GM21515 (cell line): ENCODE results near the gene BABAM2.

Experiments used
- ATAC-seq: cut with Tn5 transposase; IDR thresholded peaks from one replicate; pipeline ENCODE4 v1.9.1; 2021; ENCODE audit not compliant: unreplicated experiment

Gene BABAM2

GRCh38 chr2:28269019-28269784 is 378.7 kb downstream of the BABAM2 start:
- ATAC-seq: no peak

GRCh38 chr2:28270456-28271152 is 380.1 kb downstream of the BABAM2 start:
- no peak for ATAC-seq

DNA sequence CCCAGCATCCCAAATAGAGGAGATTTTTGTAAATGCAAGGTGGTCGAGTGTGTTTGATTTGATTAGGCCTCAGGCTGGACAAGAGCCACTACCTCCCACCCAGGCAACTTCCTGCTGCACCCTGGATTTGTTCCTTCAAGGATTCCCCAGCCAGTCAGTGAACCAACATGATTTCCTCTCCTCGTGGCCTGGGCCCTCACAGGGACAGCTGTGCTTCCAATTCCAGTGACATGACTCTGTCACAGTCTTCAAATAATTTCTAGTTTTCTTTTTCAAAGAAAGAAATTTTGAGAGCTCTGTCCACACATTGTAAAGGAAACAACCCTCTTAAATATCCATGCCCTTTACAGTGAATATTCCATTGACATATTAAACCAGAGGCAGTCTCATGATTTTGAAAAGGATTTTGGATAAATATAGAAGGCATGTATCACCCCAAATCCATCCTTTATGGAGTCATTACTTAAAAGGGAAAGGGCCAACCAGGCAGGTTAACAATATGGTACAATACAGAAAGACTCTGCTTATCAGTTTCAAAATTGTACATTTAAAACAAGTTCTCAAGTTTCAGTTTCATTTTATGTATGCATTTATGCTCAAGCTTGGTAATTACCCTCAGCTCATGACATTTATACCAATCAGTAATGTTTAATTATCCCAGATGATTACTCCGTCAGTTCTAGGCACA is 380.8 kb downstream of the BABAM2 start:
- no peak for ATAC-seq

DNA sequence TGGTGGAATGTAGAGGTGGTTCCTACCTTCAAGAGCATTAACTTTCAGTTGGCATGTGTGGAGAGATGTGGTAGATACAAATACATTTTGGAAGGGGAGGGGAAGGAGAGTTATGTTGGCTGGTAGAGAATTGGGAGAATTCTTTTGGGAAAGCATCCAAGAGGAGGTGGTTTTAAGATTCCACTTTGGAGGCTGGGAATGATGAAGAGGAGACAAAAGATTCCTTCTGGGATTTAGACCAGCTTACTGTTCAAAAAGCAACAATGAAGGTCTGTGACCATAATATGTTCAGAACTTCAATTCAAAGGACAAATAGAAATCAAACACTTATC is 381.4 kb downstream of the BABAM2 start:
- no peak for ATAC-seq

GRCh38 chr2:28273751-28274150 is 383.2 kb downstream of the BABAM2 start:
- ATAC-seq: no peak

- no peak for ATAC-seq
Measured at GRCh38 chr2:28274911-28275685, 384.6 kb downstream of the BABAM2 start.

- no peak for ATAC-seq
Measured at GRCh38 chr2:28276076-28276618, 385.6 kb downstream of the BABAM2 start.

- no peak for ATAC-seq
Measured at GRCh38 chr2:28276807-28277206, 386.3 kb downstream of the BABAM2 start.

GRCh38 chr2:28277466-28277865 is 386.9 kb downstream of the BABAM2 start:
- ATAC-seq: no peak

- no peak for ATAC-seq
Measured at GRCh38 chr2:28279371-28279770, 388.8 kb downstream of the BABAM2 start.

DNA sequence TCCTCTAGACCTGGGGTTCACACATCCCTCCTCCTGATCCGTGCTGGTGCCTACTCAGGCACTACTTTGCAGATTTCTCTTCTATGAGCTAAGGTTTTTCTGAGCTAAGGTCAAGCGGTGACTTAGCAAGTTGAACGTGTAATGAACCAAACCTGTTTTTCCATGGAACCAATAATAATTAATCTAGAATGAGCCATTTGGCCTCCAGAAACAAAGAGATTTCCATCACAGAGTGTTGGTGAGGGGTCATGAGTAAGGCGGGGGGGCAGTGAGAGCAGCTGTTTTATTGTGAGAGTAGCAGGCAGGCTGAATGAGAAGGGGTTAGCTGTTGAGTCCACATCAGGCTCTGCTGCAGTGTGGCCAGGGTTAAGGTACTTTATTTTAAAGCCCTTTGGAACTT is 390.1 kb downstream of the BABAM2 start:
- no peak for ATAC-seq

DNA sequence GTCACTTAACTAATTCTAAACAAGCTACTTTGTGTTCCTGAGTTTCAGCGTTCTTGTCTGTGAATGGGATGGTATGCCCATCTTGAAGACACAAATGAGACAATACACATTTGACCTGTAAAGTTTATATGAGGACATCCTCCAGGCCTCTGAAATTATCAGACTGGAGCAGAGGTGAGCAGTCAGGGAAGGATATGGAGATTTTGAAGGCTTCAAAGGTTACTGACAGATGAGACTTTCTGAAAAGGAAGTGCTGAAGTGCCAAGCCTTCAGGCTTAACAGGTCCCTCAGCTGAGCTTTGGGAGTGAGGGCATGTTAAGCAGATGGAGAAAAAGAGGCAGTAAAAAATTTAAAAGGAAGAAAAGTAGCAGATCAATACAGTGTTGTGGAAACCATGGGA is 391.2 kb downstream of the BABAM2 start:
- ATAC-seq: no peak

DNA sequence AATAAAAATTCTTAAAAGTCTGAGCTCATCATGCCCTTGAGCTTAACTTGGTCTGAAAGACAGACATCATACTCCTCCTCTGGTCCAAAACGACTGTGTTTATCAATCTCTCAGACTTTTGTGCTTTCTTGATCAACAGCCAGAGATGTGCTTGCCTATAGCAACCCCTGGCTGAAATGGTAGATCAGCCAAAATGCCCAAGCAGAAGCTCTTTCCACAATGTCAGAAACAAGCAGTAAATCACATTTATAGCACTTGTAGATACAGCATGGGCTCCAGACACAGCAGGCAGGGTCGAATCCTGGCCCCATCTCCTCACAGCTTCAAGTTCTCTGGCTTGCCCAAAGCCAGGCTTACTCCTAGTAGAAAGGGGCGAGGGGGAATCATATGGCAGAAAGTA is 391.7 kb downstream of the BABAM2 start:
- ATAC-seq: no peak

GRCh38 chr2:28282861-28283646 is 392.5 kb downstream of the BABAM2 start:
- ATAC-seq: no peak

DNA sequence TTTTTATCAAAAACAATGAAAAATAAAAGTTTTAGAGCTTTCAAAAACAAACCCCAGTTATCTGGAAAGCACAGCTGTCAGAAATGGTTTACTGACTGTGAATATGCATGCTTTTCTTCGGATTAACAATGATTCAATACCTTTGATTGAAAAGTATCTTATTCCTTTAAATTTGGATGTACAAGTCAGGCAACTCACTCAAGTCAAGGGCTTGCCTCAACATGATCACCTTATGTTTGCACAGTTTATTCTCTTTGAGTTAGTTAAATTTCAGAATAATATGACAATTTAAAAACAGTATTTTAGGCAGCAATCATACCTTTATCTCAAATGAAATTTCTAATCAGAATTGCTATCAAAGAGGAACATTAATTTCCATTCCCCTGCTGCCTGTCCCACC is 393.3 kb downstream of the BABAM2 start:
- ATAC-seq: no peak

DNA sequence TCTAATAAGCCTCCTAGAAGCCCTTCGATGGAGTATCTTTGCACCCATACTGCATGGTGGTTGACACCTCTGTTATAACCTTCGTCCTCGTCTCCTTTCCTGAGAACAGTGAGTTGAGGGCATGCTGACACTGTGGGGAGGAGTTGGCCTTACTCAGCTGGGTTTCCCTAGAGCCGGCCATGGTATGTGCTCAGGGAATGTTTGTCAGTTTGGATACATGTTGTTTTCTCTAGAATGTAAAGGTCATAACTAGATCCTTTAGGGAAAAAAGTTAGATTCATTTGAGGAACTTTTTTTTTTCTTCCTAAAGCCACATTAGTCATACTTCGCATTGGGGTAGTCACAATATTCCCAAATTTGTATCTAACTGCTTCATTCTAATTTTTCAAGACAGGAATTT is 396.1 kb downstream of the BABAM2 start:
- ATAC-seq: no peak

GRCh38 chr2:28287256-28287915 is 396.9 kb downstream of the BABAM2 start:
- ATAC-seq: no peak

DNA sequence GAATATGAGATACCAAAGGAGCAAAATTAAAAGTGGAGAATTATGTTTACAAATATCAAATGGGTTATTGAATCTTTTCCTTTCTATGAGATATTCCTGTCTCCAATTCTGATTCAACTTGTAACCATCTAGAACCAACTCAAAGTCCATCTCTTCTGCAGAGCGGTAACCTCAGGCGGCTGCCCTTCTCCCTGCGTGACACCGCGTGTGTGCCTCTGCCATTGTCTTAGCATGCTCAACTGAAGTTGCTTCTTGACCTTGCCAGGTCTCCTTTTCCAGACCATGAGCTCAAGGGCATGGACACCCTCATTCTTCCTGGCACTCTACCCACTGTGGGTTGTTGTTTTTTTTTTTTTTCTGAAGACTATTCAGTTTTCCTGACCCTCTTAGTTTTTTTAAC is 398.1 kb downstream of the BABAM2 start:
- no peak for ATAC-seq

DNA sequence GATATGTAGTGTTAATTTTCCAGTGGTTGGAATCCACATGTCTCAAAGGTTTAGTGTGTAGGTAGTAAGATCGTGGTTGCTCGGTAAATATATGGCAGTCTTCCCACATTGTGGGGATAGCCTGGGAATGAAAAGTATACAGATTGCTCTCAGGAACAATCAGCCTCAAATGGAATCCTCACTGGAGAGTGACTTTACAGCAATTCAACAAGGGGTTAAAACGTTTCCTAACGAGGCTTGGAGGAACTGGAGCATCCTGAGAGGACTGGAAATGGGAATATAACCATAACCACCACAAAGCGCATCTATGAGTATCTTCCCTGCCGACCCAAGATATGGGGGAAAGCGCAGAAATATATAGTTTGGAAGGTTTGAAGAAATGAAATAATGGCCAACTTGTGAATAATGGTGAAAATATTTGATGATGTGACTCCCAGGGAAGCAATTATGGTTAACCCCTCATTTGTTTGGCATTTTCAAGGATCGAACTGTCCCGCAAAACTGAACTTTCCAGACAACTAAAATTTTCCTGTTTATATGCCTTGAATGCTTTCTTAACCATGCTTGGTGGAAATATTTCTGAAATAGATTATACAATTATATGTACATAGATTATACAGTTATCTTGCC is 401.4 kb downstream of the BABAM2 start:
- ATAC-seq: no peak
